Right cardiac atrium (tissue), 5 donors: Measurements from ENCODE around the gene ZNF649. TPM values are rescaled to one million over a fixed set of nuclear protein-coding genes. Genes with fewer than 3 reads are reported as not detected.

ENCODE experiments used
- ATAC-seq, 2 donors: fragments of 200-7000 bp; cut with Tn5 transposase; one replicate each; pipeline versions ENCODE4 v1.8.0 to v1.9.1; 2020; ENCODE audit warnings: moderate library complexity in 2 of 2, mild to moderate bottlenecking in 1 of 2
- DNase-seq, 3 donors: peaks; one replicate each; pipeline ENCODE4 v3.0.0-alpha.2; 2020
- H3K27ac ChIP-seq: one replicate; pipeline ENCODE4 v1.5.1; 2013; ENCODE audit warnings: mild to moderate bottlenecking, low read length, control low read depth, moderate library complexity
- H3K27me3 ChIP-seq: one replicate; pipeline ENCODE4 v1.6.1; 2013; ENCODE audit not compliant: control insufficient read depth, insufficient read depth
- H3K4me1 ChIP-seq: one replicate; pipeline ENCODE4 v1.6.1; 2013; ENCODE audit warnings: low read length; ENCODE audit not compliant: control insufficient read depth, insufficient read depth
- H3K4me3 ChIP-seq: one replicate; pipeline ENCODE4 v1.5.1; 2013; ENCODE audit warnings: low read length, control low read depth
- H3K9me3 ChIP-seq: one replicate; pipeline ENCODE4 v1.6.1; 2013; ENCODE audit warnings: low read length; ENCODE audit not compliant: control insufficient read depth
- WGBS: extraction: QIAGEN DNeasy Blood & Tissue Kit; methylation state at CpG from one replicate; pipeline ENCODE4 v1.1.7; 2013; 5-methylcytosine and 5-hydroxymethylcytosine counted together
- intact Hi-C, 4 donors: fragments of 100-400 bp; cut with DNase I; formaldehyde crosslinking; loops; one replicate each; pipeline versions ENCODE4 v1.11.0 to v1.14.0; 2022 to 2023
- long read RNA-seq, 4 donors: library from polyadenylated mRNA; unstranded; transcript quantifications; one replicate each; pipeline ENCODE4 v2.0.0, GENCODE V29; 2020 to 2021
- polyA plus RNA-seq: library from polyadenylated mRNA; stranded (reverse); fragments of 200-250 nt; gene quantifications from one replicate; pipeline ENCODE4 v1.2.3, GENCODE V29; 2013
- total RNA-seq, 4 donors: library from RNA; stranded (reverse); fragmentation: NEBNext Ultra II Directional; extraction: Animal tissue kit (Norgen Biotek cat#: 25700); gene quantifications; one replicate each; pipeline ENCODE4 v1.2.1, GENCODE V29; 2021
- donor health status: healthy with polysubstance abuse.
- donor health status: DM: no; HTN: yes; CAD: no.
- donor health status: DM: no; HTN: no; CAD: no.
- donor health status: DM: no; HTN: yes; CAD: no; lungs with severe emphysema.
- donor health status: DM: yes; HTN: yes; CAD: no.

Gene ZNF649
- total RNA-seq (10 to 100 TPM; 11.2 to 14.1 (median 11.7) TPM), polyA plus RNA-seq (5.2 TPM)
- long read RNA-seq, donor 1, transcript ZNF649-201 (5 exons, 3,197 nt): major isoform, 13 of 16 reads
- long read RNA-seq, donor 1, partial matches to known transcripts: 0 of 16 reads
- long read RNA-seq, donor 1, other reads (novel, unspliced or antisense): 3 of 16 reads
- long read RNA-seq, donor 2, transcript ZNF649-201 (5 exons, 3,197 nt): major isoform, 6 of 7 reads
- long read RNA-seq, donor 2, partial matches to known transcripts: 0 of 7 reads
- long read RNA-seq, donor 2, other reads (novel, unspliced or antisense): 1 of 7 reads
- long read RNA-seq, donor 3, transcript ZNF649-201 (5 exons, 3,197 nt): major isoform, 53 of 56 reads
- long read RNA-seq, donor 3, partial matches to known transcripts: 2 of 56 reads
- long read RNA-seq, donor 3, other reads (novel, unspliced or antisense): 1 of 56 reads
- long read RNA-seq, donor 4, transcript ZNF649-201 (5 exons, 3,197 nt): major isoform, 9 of 12 reads
- long read RNA-seq, donor 4, partial matches to known transcripts: 0 of 12 reads
- long read RNA-seq, donor 4, other reads (novel, unspliced or antisense): 3 of 12 reads

DNA sequence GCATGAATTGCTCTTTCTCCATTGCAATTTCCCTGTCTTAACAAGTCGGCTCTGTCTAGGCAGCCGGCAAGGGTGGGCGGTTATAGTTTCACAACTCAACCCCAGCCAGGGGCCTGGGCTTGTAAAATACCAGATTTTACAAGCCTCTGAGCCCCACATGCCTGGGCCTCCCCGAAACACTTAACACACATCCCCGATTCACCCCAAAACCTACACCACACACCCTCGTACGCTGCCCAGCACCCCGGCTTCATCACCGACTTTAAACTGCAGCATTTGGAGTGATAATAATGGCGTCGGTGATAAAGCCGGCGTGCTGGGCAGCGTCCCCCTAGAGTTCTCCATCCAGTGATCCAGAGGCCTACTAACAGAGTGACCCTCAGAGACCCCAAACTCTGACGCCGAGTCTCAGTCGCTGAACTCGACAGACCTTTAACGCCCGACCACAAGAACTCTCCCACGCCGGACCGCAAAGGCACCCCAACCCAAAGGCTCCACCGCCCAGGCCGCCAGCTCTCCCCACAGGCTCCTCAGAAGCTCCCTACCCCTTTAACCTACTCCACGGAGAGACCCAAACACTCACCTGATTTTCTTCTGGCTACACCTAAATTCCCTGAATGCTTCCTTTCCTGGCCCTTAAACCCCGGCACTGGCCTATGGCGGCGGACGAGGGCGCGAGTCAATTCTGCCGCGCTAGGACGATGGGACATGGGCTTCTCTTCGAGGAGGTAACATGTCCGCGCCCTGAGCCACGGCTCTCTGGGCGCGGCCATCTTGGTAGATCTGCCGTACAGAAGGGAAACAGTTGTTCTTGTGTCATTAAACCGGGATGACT is at the start of gene ZNF649:
TSS of gene ZNF649 (minus strand) at position 687 of the 835 bp plus-strand sequence. CDS start 4,910 bp downstream, outside the sequence.
- peak within 1 kb of the TSS; percentile 93 for H3K4me3 ChIP-seq
- no peaks in the 10 kb centered on the region for H3K27me3 ChIP-seq
- ATAC-seq (peak; percentile 100), DNase-seq (peak; percentile 84 to 94 (median 93))
- peak within 1 kb of the TSS; percentile 84 for H3K27ac ChIP-seq
- intact Hi-C loops: loop anchor here in 1 of 4 donors (10.0 kb wide), 1 partner anchor 80 kb away; the partner anchor contains the start of gene ZNF350
- H3K4me1 ChIP-seq: no peaks in the 10 kb centered on the region
- WGBS: under 1% methylated on average over 43 of the region's 43 CpGs
- peaks cover 4% of the 10 kb centered on the region for H3K9me3 ChIP-seq

DNA sequence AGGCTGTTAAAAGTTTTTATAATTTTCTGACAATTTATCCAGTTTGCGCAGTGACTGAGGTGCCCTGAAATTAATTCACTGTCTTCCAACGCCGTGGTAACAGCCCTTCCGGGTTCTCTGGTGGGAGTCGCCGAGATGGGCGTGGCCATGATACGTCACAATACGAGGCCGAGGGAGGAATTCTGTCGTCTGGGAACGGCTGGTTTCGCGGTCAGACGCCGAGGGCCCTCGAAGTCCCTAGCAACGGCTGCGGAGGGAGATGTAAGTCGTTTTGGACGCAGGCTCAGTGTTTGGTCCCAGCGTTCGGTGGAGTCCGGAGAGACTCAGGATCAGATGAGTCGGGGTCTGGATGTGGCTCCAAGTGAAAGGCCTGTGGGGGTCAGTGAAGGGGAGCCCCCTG is 44.2 kb upstream of the ZNF649 start:
- peaks cover 18% of the 10 kb centered on the region for H3K9me3 ChIP-seq
- DNase-seq: peak; percentile 72 to 85 (median 83)
- H3K4me1 ChIP-seq: no peaks in the 10 kb centered on the region
- intact Hi-C loops: no loop called here
- peak; percentile 55 to 94 for ATAC-seq
- no peak overlapping the region for H3K27ac ChIP-seq
- H3K27me3 ChIP-seq: no peaks in the 10 kb centered on the region
- H3K4me3 ChIP-seq: peak overlapping the region; percentile 43
- 14% methylated on average over 25 of the region's 25 CpGs for WGBS

DNA sequence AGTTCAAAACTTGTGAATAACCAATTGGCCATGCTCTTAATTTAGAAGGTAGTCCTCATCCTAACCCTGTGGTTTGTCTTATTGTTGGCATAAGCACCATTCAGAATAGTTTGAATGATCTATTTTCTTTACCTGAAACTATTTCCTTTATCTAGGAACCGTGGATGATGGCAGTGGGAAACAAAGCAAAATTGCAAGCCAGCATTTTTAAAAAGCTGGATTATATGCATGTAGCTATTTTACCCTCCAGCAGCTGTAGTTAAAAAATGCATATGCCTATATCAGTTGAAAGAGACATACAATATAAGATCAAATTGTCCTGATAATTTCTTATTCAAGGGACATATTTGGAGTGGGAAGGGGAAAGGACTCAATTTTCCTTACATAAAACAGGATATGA is 41.8 kb upstream of the ZNF649 start:
- Histone ChIP-seq H3K9me3 (peaks cover 21% of the 10 kb centered on the region), H3K27ac (no peak overlapping the region), H3K4me3 (no peak overlapping the region), H3K27me3 (no peaks in the 10 kb centered on the region), H3K4me1 (no peaks in the 10 kb centered on the region)
- ATAC-seq (no peak), DNase-seq (no peak)
- 93% methylated on average over 1 of the region's 1 CpG for WGBS
- intact Hi-C loops: no loop called here

DNA sequence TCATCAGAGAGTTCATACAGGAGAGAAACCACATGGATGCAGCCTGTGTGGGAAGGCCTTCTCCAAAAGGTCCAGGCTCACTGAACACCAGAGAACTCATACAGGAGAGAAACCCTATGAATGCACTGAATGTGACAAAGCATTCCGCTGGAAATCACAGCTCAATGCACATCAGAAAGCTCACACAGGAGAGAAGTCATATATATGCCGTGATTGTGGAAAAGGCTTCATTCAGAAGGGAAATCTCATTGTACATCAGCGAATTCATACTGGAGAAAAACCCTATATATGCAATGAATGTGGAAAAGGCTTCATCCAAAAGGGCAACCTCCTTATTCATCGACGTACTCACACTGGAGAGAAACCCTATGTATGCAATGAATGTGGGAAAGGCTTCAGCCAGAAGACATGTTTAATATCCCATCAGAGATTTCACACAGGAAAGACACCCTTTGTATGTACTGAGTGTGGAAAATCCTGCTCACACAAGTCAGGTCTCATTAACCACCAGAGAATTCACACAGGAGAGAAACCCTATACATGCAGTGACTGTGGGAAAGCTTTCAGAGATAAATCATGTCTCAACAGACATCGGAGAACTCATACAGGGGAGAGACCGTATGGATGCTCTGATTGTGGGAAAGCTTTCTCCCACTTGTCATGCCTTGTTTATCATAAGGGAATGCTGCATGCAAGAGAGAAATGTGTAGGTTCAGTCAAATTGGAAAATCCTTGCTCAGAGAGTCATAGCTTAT is 40.2 kb upstream of the ZNF649 start:
- no peaks in the 10 kb centered on the region for H3K4me1 ChIP-seq
- DNase-seq: no peak
- H3K4me3 ChIP-seq: no peak overlapping the region
- no peaks in the 10 kb centered on the region for H3K27me3 ChIP-seq
- 94% methylated on average over 7 of the region's 7 CpGs for WGBS
- peaks cover 29% of the 10 kb centered on the region for H3K9me3 ChIP-seq
- intact Hi-C loops: no loop called here
- no peak overlapping the region for H3K27ac ChIP-seq
- ATAC-seq: no peak

DNA sequence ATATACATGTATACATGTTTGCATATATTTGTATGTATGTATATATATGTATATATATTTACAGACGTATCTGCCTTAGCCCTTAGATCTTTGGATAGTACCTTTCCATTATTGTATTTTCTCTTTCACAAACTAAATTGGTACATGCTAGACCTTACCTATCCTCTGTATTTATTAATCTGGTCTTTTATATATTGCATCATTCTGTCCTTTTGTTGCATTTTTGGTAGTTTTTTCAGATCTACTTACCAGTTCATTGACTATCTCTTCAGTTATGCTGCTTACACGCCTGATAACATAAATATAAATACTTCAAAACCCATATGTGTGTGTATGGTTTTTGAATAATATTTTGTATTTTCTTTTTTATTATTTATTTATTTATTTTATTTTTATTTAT is 34.1 kb upstream of the ZNF649 start:
- DNase-seq (no peak), ATAC-seq (no peak)
- H3K4me3 ChIP-seq: no peak overlapping the region
- H3K9me3 ChIP-seq: peaks cover 13% of the 10 kb centered on the region
- no peaks in the 10 kb centered on the region for H3K4me1 ChIP-seq
- intact Hi-C loops: no loop called here
- 99% methylated on average over 2 of the region's 2 CpGs for WGBS
- H3K27me3 ChIP-seq: no peaks in the 10 kb centered on the region
- H3K27ac ChIP-seq: no peak overlapping the region

DNA sequence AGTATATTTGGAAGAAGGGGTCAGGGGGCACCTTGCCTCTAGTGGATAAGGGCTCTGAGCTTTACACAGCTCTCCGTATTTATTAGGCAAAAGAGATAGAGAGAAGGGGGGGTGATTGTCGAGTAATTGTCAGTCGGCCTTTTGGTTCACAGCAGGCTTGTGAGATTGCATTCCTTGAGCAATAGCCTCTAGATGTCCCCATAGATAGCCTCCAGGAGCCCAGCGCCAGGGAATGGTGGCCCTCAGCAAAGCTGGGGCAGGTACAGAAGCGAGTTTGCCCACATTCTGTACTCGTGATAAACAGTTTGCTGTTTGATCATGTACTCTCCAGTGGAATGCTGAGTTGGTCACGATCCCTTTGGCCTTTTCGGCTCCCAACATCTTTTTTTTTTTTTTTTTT is 27.1 kb upstream of the ZNF649 start:
- no peak overlapping the region for H3K4me3 ChIP-seq
- intact Hi-C loops: no loop called here
- no peak overlapping the region for H3K27ac ChIP-seq
- WGBS: 94% methylated on average over 8 of the region's 8 CpGs
- DNase-seq (no peak), ATAC-seq (no peak)
- H3K4me1 ChIP-seq: peaks cover 3% of the 10 kb centered on the region
- no peaks in the 10 kb centered on the region for H3K9me3 ChIP-seq
- no peaks in the 10 kb centered on the region for H3K27me3 ChIP-seq

DNA sequence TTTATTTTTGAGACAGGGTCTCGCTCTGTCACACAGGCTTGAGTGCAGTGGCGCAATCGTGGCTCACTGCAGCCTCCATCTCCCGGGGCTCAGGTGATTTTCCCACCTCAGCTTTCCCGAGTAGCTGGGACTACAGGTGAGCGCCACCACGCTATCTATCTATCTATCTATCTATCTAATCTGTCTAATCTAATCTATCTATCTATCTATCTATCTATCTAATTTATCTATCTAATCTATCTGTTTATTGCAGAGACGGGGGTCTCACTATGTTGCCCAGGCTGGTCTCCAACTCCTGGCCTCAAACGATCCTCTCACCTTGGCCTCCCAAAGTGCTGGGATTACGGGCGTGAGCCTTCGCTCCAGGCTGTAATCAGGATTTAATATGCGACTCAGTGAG is 23.0 kb upstream of the ZNF649 start:
- DNase-seq (no peak), ATAC-seq (no peak)
- no peak overlapping the region for H3K27ac ChIP-seq
- 35% methylated on average over 13 of the region's 13 CpGs for WGBS
- no peaks in the 10 kb centered on the region for H3K27me3 ChIP-seq
- H3K9me3 ChIP-seq: peaks cover 2% of the 10 kb centered on the region
- intact Hi-C loops: loop anchor here in 1 of 4 donors (10.0 kb wide), 1 partner anchor 57 kb away; the partner anchor contains the start of gene ZNF350
- peaks cover 3% of the 10 kb centered on the region for H3K4me1 ChIP-seq
- H3K4me3 ChIP-seq: peak overlapping the region; percentile 99

DNA sequence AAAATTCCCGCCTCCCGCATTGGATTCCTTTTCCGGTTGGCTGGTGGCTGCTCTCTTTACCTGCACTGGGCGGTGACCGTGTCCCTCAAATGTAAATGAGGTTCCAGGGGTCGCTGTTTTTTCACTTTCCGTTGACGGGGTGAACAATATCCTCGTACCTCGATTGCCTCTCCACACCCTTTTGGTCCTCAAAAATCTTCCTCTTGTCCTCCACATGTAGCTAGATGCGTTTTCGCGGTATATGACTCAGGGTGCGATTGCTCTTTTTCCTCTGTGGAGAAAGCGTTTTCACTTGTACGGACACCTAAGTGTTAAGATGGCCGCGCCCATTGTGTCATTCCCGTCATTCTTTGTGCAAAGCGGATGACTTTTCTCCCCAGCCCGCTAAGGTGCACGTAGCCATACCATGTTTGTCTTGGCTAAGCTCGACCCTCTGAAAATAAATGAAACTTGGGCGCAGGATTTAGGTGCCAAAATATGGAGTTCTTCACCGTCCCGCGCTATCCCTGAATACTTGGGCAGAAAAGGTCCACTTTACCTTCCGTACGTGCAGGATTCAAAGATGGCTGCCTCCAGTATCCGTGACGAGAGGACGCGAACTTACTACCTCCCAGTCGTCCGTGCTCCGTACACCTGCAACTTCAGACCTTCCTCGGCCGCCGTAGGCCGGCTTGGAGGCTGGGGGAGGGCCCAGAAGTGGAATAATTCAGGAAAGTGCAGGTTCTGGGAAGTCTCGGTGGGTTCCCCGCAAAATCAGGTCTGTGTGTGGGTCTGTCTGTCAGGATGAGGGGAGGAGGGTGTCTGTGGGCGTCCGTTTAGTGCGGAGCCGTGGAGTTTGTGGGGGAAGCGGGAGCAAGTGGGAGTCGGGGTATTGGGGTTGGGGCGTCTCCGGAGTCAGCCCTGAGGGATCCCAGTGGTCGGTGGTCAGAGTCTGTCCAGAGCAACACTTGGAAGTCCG is 22.2 kb upstream of the ZNF649 start, which contains the start of gene ZNF613:
TSS of gene ZNF613 (plus strand) at position 689 of the 958 bp plus-strand sequence. CDS start 8,749 bp downstream, outside the sequence.
- H3K4me1 ChIP-seq: peaks cover 3% of the 10 kb centered on the region
- intact Hi-C loops: loop anchor here in 1 of 4 donors (10.0 kb wide), 1 partner anchor 58 kb away; the partner anchor contains the start of gene ZNF350
- WGBS: under 1% methylated on average over 52 of the region's 52 CpGs
- no peaks in the 10 kb centered on the region for H3K27me3 ChIP-seq
- ATAC-seq: peak; percentile 98 to 99
- peak within 1 kb of the TSS; percentile 99 for H3K4me3 ChIP-seq
- peak; percentile 91 to 94 (median 94) for DNase-seq
- peak within 1 kb of the TSS; percentile 95 for H3K27ac ChIP-seq
- H3K9me3 ChIP-seq: peaks cover 5% of the 10 kb centered on the region

DNA sequence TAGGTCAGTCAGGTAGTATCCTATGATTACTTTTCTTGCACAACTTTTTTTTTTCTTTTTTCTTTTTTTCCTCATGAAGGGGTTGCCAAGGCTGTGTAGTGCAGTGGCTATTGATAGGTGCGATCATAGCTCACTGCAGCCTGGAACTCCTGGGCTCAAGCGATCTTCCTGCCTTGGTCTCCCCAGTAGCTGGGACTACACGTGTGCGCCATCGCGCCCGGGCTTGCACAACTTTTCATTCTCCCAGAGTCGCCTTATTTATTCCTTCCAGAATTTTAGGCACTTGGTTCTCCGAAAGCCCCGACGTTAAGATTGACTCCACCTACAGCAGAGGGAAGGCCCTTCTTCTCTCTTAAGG is 21.6 kb upstream of the ZNF649 start:
- WGBS: 17% methylated on average over 11 of the region's 11 CpGs
- peak overlapping the region; percentile 95 for H3K27ac ChIP-seq
- H3K27me3 ChIP-seq: no peaks in the 10 kb centered on the region
- no peak for ATAC-seq
- H3K4me1 ChIP-seq: peaks cover 3% of the 10 kb centered on the region
- intact Hi-C loops: loop anchor here in 1 of 4 donors (10.0 kb wide), 1 partner anchor 58 kb away; the partner anchor contains the start of gene ZNF350
- peak overlapping the region; percentile 99 for H3K4me3 ChIP-seq
- H3K9me3 ChIP-seq: peaks cover 5% of the 10 kb centered on the region
- DNase-seq: no peak
